Measurements from ENCODE around the gene HAP1.
"Not testable (repeated sequence)": the region's sequence is repeated elsewhere in the genome, so short reads cannot be mapped to it uniquely, and the experiment has no call there.

HAP1 gene, protein sequence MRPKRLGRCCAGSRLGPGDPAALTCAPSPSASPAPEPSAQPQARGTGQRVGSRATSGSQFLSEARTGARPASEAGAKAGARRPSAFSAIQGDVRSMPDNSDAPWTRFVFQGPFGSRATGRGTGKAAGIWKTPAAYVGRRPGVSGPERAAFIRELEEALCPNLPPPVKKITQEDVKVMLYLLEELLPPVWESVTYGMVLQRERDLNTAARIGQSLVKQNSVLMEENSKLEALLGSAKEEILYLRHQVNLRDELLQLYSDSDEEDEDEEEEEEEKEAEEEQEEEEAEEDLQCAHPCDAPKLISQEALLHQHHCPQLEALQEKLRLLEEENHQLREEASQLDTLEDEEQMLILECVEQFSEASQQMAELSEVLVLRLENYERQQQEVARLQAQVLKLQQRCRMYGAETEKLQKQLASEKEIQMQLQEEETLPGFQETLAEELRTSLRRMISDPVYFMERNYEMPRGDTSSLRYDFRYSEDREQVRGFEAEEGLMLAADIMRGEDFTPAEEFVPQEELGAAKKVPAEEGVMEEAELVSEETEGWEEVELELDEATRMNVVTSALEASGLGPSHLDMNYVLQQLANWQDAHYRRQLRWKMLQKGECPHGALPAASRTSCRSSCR

DNA sequence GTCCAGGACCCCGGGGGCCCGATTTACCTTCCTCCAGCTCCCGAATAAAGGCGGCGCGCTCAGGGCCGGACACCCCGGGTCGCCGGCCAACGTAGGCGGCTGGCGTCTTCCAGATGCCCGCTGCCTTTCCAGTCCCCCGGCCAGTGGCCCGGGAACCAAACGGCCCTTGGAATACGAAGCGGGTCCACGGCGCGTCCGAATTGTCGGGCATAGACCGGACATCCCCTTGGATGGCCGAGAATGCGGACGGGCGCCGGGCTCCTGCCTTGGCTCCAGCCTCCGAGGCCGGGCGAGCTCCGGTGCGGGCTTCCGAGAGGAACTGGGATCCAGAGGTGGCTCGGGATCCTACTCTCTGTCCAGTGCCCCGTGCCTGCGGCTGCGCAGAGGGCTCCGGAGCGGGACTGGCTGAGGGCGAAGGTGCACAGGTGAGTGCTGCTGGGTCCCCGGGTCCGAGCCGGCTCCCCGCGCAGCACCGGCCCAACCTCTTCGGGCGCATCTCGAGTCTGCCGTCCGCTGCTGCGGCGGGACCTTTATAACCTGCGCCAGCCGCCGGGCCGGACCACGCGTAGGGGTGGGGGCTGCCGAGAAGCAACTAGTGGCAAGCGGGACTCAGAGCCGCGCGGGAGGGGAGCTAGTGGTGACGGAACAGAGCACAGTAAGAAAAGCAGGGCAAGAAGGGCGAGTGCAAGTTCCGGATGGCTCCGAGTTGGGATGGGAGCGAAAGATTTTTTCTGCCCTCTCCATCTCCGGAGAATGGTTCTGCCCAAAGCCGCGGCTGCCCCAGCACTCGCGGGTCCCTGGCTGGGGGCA, at the start of gene HAP1:
HAP1 (minus strand) TSS at position 505 of the 810 bp plus-strand sequence; CDS start at position 496, 9 bp downstream.
- no peak for DNase-seq

DNA sequence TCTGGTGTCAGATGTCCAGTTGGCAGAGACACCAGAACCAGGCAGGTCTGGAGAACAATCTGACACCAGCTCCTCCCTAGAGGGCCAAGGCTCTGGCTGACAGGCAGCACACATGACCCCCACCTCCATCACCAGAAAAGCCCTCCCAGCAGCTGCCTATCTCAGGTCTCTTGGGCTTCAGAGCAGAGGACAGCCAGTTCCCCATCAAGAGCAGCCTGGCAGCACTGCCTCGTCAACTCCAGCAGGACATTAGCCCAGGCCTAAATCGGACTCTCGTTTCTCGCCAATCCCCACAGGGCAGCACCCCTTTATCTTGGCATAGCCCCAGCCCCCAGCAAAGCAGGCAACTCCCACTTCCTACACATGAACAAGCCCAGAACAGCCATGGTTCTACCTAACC, 47.7 kb upstream of the HAP1 start:
- no peak for DNase-seq

DNA sequence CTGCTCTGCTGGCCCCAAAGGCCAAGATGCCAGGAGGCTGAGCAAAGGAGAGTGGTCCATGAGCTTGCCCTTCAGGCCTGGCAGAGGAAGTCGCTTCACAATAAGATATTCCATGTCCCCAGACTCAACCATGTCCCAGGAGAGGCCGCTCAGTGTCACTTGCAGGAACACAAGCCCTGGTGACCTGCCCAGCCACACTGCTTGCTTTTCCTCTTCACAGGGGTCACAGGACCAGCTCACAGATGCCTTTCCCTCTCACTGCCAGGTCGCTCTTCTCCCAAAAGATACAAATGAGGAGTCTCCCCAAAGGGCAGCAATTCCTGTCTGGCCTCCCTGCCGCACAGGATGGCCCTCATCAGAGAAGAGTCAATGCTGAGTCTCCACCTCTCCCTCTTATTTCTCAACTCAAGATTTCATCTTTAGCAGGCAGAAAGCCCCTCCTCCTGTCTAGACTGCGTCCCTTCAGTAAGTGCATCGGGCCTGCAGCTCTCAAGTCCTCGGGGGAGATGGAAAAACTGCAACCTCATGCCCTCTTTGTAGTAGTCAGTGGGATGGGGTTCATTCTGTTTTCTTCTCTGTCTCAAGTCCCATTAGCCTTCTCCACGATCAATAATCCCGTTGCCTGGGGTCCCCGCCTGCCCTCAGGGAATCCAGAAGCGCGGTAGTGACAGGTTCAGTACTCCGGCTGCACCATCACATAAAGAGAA, 47.1 kb upstream of the HAP1 start:
- DNase-seq, result no peak

DNA sequence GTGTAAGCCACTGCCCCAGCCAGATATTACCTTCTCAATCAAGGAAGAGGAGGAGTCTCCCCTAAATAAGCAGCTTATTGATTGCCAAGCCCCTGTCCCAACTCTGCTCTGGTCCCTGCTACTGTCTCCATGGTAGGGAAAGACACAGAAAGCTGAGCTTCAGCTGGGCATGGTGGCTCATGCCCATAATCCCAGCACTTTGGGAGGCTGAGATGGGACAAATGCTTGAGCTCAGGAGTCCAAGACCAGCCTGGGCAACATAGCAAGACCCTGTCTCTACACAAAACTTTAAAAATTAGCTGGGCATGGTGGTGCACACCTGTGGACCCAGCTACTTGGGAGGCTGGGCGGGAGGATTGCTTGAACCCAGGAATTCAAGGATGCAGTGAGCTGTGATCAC, 45.5 kb upstream of the HAP1 start:
- no peak for DNase-seq

DNA sequence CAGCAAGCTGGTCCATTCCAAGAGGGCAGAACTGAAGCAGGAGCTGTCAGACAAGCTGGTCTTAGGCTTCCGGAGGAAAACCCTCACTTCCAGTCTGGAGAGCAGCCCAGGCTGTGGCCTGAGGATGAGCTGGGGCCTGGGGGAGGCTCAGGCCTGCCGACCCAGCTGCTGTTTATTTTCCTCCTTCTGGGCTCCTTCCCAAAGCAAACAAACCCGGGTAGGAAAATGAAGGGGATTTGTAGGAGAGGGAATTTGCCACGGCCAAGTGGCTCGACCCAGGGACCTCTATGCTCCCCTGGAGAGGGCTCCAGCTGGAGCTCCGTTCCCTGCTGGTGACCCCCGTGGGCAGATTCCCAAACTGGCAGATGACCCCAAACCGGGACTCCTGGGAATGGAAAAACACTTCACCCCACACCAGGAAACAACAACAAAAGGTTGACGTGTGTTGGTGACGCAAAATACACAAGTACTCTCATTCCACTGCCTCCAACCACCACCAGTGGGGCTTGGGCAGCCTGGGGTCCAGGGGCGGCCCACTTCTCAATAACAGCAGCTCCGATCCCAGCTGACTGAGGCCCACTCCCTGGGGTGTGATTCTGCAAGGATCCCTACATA, 43.2 kb upstream of the HAP1 start:
- no peak for DNase-seq

DNA sequence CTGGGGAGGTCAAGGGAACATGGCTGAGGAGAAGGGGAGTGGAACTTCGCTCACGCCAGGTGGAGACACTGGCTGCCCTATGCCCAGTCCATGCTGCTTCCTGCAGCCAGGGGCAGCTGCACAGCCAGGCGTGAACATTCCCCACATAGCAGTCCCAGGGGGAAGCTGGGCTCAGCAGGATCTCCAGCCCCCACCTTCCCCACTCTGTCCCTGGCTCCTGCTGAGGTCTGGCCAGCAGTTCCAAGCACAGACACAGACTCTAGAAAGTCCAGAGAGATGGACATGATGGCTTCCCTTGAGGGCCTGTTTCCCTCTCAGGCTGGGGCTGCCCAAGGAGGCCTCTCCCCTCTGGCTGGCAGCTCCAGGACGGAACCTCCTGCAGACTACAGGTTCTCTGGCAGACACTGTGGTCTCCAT, 42.7 kb upstream of the HAP1 start:
- no peak for DNase-seq

DNA sequence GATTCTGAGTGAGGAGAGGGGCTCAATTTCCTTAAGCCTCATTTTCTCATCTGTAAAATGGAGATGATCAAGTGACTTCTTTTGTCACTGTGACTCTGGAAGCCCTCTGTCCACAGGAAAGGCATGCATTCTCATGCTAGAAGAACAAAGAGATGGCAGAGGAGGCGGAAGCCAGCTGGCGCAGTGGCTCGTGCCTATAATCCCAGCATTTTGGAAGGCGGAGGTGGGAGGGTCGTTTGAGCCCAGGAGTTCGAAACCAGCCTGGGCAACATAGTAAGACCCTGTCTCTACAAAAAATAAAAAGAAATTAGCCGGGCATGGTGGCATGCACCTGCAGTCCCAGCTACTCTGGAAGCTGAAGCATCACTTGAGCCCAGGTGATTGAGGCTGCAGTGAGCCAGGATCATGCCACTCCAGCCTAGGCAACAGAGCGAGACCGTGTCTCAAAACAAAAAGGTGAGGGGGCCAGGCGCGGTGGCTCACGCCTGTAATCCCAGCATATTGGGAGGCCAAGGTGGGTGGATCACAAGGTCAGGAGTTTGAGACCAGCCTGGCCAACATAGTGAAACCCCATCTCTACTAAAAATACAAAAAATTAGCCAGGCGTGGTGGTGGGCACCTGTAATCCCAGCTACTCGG, 41.9 kb upstream of the HAP1 start:
- not testable (repeated sequence) for DNase-seq

DNA sequence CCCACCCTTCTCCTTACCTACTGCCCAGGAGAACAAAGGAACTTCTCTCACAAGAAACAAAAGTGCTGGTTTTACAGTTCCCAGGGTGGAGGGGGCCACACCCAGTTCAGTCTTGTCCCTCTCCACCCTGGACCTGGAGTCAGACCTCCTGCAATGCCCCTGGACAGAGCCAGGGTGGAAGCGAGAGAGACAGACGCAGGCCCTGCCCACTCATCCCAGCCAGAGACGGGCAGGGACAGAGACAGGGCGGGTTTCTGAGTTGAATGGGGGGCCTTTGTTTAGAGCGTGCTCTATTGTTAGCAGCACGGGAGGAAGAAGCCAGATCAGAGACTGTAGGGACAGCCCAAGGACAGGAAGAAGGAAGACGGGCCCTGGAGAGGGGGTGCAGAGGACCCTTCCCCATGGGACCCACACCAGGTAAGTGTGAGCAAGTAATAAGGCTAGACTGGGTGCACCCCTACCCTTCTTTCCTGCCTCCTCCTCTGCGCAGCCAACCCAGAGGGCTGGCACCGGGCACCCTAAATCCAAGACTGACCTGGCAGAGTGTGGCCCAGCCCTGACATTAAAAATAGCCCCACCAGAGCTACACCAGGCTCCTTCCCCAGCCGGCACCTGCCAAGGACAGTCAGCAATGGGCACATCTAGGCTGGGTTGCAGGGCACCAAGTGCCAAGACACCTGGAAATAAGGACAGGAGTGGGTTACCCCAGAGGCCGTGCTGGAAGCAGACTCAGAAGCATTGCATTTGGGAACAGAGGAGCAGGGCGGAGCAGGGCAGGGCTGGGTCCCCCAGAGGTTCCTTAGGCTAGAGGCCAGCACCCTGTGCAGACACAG, 41.2 kb upstream of the HAP1 start:
- no peak for DNase-seq

DNA sequence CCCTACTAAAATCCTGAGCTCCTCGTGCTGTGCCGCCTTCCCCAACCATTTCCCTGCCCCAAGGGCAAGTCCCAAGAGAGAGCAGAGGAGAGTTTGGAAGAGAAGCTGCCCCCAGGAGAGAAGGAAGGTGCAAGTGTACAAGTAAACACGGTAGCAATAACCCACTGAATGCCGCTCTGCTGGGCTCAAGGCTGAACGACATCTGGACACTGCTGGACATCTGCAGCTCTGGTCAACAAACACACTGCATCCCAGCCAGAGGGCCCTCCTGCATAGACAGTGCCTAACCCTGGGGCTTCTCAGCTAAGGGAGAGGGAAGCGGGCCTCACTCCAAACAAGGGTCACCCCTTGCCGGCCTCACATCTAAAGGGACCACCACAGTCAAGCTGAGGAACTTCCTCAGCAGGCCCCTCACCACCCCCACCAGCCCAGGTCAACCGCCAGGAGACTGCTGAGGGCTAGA, 39.3 kb upstream of the HAP1 start:
- DNase-seq, result no peak

DNA sequence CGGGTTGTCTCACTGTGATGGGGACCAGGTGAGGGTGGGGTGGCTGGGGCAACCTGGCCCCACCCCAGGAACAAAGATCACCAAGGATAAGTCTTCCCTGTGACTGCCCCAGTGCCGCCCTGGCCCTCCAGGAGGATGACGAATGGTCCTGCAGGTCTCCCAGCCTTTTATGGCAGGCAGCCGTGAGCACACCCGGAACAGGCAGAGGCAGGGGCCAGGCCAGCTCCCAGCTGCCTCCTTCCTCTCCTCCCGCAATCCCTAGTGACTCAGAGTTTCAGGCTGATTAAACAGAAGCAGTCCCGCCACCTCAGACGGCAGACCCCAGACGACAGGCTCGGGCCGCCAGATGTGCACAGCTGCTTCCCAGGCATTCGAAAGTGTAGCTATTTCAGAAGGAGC, 38.7 kb upstream of the HAP1 start:
- DNase-seq, result no peak

DNA sequence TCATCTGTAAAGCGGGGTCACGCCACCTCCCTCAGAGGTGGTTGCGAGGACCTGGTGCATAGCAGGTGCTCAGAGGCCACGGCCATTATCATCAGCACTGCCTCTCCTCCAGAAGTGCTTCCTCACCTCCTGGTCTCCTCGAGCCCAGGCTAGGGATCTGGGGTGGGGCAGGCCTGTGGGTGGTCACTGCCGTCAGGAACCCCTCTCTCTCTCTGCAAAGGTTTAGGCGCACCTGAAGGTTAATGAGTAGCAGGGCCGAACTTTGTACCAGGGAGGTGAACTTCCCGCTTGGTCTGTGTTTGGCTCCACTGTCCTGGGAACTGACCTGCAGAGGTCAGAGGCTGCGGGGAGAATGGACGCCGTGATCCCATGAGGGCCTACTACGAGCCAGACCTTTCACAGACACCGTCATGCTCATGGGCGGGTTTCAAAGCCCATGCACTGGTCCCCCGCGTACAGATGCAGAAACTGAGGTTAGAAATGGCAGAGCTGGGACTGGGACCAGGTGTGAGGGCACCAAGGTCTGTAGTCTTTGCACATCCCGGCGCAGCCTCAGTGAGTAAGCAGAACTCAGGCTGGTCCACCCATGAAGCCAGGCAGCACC, 38.2 kb upstream of the HAP1 start:
- DNase-seq, result no peak

DNA sequence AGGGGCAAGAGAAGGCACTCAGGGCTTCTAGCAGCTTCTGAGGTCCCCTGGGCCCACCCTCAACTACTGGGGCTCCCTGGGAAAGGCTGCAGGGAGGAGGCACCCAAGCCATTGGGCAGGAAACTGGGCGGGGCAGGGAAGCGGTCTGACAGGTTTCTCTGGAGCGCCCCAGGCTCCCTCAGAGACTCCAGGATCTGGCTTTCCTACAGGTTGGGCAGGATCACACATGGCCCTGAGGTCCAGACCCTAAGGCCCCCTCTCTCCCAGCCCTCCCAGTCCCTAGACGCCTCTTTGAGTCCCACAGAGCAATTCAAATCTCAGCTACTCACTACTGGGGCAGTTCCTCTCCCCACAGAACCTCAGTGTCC, 37.8 kb upstream of the HAP1 start:
- no peak for DNase-seq

DNA sequence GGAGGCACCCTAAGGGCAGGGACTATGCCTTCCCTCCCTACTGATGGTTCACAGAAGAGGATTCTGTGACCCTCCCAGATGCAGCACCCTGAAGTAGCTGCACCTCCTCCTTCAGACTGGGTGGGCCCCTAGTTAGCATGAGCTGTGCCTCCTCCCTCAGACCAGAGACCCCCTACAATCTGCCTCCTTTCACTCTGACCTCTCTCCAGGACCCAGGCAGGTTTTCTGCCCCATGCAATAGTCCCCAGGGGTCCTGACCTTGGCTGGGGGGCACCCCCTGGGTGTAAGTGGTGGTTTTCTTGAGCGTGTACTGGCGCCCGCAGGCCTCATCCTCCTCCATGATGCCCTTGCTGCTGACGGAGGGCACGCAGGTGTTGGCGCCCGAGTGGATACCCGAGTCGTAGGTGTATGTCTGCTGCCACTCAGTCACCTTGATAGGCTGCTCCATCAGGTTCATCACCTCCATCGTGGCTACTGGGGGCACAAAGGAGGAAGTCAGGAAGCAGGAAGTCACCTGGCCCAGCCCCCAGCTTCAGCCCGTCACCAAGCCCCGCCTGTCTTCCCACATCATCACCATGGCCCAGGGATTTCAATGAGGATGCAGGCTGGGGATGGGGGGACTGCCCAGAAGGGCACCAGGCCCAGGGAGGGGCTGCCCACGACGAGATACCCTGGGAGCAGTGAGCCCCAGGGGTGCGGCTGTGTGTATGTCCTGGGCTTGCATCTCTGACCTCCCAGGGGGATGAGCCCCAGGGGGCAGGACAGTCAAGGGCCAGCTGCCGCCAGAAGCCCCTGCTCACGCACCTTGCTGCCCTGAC, 37.2 kb upstream of the HAP1 start:
- no peak for DNase-seq

DNA sequence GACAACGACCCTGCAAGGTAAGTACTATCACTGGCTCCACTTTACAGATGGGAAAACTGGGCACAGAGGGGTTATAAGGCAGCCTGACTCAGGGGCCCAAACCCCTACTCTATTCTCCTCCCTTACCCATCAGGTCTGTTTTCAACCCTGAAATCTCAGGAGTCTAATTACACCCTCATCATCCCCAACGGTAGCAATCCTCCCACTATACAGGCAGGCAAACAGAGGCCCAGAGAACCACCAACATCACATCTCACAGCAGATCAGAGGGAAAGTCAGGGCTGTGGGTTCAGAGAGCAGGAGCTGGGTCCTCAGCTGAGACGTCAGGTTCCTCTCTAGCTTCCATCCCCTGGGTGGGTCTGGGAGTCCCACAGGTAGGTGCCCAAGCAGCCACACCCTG, 35.5 kb upstream of the HAP1 start:
- DNase-seq, result no peak

DNA sequence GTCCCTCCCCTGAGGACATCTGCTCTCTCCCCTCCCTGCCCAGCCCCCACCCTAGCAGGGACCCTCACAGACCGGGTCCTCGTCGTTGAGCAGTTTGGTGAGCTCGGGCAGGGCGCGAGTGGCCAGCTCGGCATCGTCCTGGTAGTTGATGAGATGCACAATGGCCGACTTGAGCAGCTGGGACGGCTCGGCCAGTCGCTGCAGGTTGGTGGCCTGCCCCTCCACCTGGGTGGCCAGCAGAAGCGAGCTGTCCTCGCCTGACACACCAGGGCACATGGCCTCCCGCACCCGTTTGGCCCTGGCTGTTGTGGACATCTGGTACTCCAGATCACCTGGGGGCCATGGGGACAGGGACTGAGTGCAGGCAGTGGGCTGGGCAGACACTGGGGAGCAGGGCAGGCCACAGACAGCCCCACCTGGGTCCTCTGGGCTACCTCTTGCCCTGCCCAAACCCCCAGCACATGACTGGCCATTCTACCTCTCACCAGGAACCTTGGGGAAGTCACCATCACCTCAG, 35.0 kb upstream of the HAP1 start:
- DNase-seq, result no peak

DNA sequence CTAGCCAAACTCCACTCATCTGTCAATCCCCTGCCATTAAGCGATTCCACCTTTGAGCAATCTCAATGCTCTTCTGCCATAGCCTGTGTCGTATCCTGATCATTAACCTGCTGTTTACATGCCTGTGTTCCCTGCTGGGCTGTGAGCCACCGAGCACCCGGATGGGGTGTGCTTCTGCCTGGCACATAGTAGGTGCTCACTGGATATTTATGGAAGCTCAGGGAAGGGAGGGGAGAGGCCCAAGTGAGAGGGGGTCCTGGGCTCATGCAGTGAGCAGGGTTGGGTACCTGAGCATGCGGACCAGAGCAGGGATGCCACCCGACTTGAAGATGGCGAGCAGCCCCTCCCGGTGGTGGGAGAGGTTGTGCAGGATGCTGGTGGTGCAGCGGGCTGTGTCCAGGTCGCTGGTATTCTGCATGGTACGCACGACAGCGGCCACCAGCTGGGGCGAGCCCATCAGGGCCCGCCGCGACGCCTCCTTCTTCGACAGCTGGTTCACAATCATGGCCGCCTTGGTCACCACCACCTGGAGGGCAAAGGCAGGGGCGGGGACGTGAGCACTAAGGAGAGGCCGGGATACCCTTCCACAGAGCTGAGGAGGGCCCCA, 34.3 kb upstream of the HAP1 start:
- no peak for DNase-seq

DNA sequence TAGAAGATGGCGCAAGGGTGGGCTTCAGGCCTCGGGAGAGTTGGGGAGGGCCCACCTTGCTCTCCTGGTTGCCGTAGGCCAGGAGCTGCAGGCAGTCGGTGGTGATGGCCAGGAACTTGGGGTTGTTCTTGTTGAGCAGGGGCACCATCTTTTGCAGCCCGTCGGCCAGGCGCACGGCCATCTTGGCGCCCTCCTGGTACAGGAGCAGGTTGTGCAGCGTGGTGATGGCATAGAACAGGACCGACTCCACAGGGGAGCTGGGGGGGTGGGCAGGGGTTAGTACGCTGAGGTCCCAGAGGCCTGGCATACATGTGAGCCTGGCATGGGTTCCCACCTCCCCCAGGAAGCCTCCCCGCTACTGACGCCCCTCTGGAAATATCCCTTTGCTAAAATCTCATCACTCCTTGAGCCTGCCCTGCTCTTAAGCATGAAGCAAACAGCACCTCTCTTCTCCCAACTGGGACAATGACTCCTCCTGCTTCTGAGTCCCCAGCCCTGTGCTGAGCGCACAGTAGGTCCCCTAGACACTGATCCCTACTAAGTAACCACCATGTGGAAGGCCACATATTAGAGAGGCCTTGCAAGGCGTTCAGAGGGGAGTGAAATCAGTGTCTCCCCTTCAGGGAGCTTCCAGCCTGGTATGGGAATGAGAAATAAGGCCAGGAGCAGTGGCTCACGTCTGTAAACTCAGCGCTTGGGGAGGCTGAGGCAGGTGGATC, 33.0 kb upstream of the HAP1 start:
- DNase-seq, result no peak

DNA sequence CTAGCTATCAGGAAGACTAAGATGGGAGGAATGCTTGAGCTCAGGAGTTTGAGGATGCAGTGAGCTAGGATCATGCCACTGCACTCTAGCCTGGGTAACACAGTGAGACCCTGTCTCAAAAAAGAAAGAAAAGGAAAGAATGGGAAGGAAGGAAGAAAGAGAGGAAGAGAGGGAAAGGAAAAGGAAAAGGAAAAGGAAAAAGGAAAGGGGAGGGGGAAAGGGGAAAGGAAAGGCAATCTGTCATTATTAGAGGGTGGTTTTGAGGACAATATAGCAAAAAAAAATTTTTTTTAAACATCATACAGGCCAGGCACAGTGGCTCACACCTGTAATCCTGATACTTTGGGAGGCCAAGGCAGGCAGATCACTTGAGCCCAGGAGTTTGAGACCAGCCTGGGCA, 31.7 kb upstream of the HAP1 start:
- no peak for DNase-seq
